Measurements from ENCODE around the gene FBXO30. TPM values are rescaled to one million over a fixed set of nuclear protein-coding genes. Genes with fewer than 3 reads are reported as not detected.

FBXO30 gene, protein sequence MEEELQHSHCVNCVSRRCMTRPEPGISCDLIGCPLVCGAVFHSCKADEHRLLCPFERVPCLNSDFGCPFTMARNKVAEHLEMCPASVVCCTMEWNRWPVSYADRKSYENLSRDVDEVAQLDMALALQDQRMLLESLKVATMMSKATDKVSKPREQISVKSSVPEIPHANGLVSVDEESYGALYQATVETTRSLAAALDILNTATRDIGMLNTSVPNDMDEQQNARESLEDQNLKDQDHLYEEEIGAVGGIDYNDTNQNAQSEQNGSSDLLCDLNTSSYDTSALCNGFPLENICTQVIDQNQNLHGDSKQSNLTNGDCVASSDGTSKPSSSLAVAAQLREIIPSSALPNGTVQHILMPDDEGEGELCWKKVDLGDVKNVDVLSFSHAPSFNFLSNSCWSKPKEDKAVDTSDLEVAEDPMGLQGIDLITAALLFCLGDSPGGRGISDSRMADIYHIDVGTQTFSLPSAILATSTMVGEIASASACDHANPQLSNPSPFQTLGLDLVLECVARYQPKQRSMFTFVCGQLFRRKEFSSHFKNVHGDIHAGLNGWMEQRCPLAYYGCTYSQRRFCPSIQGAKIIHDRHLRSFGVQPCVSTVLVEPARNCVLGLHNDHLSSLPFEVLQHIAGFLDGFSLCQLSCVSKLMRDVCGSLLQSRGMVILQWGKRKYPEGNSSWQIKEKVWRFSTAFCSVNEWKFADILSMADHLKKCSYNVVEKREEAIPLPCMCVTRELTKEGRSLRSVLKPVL
- 21.9 TPM for polyA plus RNA-seq (2013, experiment 1 of 4)
- 24.1 TPM for polyA plus RNA-seq (2013, experiment 2 of 4)
- polyA plus RNA-seq (2013, experiment 3 of 4): 17.7 TPM
- polyA plus RNA-seq (2013, experiment 4 of 4): 19.8 TPM

DNA sequence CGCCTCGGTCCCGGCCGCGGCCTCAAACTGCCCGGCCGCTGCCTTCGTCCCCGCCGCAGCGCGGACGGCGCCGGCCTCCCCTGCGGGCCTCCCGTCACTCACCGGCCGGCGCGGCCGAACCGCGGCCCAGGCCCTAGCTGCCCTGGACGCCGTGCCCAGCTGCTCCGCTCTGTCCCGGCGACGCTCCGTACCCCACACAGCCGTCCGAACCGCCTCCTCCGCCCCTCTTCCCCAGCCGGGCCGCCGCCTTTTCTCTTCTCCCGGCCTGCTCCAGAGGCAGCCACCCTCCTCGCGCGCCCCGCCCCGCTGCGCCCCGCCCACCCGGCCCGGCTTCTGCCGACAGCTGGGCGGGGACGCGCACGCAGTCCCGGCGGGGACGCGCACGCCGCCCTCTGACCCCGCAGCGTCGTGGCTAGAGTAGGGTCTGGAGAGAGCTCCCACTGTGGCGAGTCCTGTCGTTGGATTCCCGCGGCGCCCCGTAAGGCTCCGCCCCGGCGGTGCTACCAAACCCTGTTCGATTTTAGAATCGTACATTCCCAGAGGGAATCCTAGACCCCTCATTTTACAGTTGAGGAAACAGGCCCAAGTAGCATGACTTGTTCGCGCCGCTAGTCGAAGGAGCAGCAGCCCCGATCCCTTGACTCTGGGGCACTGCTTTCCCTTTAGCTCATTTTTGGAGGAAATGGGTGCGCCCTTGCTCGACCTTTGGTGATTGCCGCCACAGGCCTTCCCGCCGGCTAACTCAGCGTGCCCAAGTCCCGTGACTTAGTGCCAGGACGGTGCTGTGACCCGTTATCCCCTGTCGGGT lies at the start of gene FBXO30:
Gene FBXO30, minus strand, starts transcription at position 295 of the 808 bp plus-strand sequence. CDS start 8,390 bp downstream, outside the sequence.
- WGBS, 2 experiments: 0% methylated on average over 88 of the region's 88 CpGs
- H3K9me3 ChIP-seq (ENCODE audit: control insufficient read depth, low read length): no peaks in the 10 kb centered on the region
- peak within 1 kb of the TSS; percentile 95 for H3K27ac ChIP-seq (ENCODE audit: insufficient read depth, low read depth, low read length, poor library complexity, severe bottlenecking)
- no peaks in the 10 kb centered on the region for H3K36me3 ChIP-seq (ENCODE audit: control insufficient read depth, insufficient read depth, low read length)
- H3K4me3 ChIP-seq (ENCODE audit: insufficient read depth, low read depth, low read length): peak within 1 kb of the TSS; percentile 83
- H3K4me1 ChIP-seq (ENCODE audit: control insufficient read depth, insufficient read depth, low read length): peaks cover 3% of the 10 kb centered on the region
- no peaks in the 10 kb centered on the region for H3K27me3 ChIP-seq (ENCODE audit: control insufficient read depth, insufficient read depth, low read length, poor library complexity, severe bottlenecking)

- Histone ChIP-seq H3K27ac (ENCODE audit: insufficient read depth, low read depth, low read length, poor library complexity, severe bottlenecking) (no peak overlapping the region), H3K9me3 (ENCODE audit: control insufficient read depth, low read length) (no peaks in the 10 kb centered on the region), H3K27me3 (ENCODE audit: control insufficient read depth, insufficient read depth, low read length, poor library complexity, severe bottlenecking) (no peaks in the 10 kb centered on the region), H3K36me3 (ENCODE audit: control insufficient read depth, insufficient read depth, low read length) (no peaks in the 10 kb centered on the region), H3K4me3 (ENCODE audit: insufficient read depth, low read depth, low read length) (no peak overlapping the region), H3K4me1 (ENCODE audit: control insufficient read depth, insufficient read depth, low read length) (no peaks in the 10 kb centered on the region)
- 82 to 93% methylated on average over 1 of the region's 2 CpGs for WGBS, 2 experiments
Measured at GRCh38 chr6:145863988-145864616, 49.5 kb upstream of the FBXO30 start.

DNA sequence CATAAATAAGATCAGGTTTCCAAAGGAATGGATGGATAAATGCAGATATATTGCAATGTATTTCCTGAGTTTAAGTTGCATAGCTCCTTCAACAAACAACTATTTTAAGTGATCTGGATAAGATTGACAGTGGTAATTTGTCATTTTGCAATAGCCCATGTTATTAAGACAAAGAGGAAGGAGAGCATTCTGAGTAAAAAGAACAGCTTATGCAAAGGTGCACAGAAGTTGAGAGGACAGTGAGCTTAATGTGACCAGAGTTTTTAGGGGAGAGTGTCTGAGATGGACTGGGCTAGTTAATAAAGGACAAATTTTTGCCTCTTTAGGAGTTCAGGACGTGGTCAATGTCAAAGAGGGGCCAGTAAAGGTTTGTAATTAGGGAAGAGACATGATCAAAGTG lies 48.8 kb upstream of the FBXO30 start:
- Histone ChIP-seq H3K4me1 (ENCODE audit: control insufficient read depth, insufficient read depth, low read length) (no peaks in the 10 kb centered on the region), H3K4me3 (ENCODE audit: insufficient read depth, low read depth, low read length) (no peak overlapping the region), H3K9me3 (ENCODE audit: control insufficient read depth, low read length) (no peaks in the 10 kb centered on the region), H3K36me3 (ENCODE audit: control insufficient read depth, insufficient read depth, low read length) (no peaks in the 10 kb centered on the region), H3K27me3 (ENCODE audit: control insufficient read depth, insufficient read depth, low read length, poor library complexity, severe bottlenecking) (no peaks in the 10 kb centered on the region), H3K27ac (ENCODE audit: insufficient read depth, low read depth, low read length, poor library complexity, severe bottlenecking) (no peak overlapping the region)
- WGBS, 2 experiments: 73 to 77% methylated on average over 1 of the region's 1 CpG

GRCh38 chr6:145860562-145860961 lies 46.0 kb upstream of the FBXO30 start:
- 100% methylated on average over 1 of the region's 1 CpG; no CpG with 5 or more reads in 1 of the 2 experiments for WGBS, 2 experiments
- Histone ChIP-seq H3K27ac (ENCODE audit: insufficient read depth, low read depth, low read length, poor library complexity, severe bottlenecking) (no peak overlapping the region), H3K4me1 (ENCODE audit: control insufficient read depth, insufficient read depth, low read length) (no peaks in the 10 kb centered on the region), H3K36me3 (ENCODE audit: control insufficient read depth, insufficient read depth, low read length) (no peaks in the 10 kb centered on the region), H3K9me3 (ENCODE audit: control insufficient read depth, low read length) (no peaks in the 10 kb centered on the region), H3K27me3 (ENCODE audit: control insufficient read depth, insufficient read depth, low read length, poor library complexity, severe bottlenecking) (no peaks in the 10 kb centered on the region), H3K4me3 (ENCODE audit: insufficient read depth, low read depth, low read length) (no peak overlapping the region)

DNA sequence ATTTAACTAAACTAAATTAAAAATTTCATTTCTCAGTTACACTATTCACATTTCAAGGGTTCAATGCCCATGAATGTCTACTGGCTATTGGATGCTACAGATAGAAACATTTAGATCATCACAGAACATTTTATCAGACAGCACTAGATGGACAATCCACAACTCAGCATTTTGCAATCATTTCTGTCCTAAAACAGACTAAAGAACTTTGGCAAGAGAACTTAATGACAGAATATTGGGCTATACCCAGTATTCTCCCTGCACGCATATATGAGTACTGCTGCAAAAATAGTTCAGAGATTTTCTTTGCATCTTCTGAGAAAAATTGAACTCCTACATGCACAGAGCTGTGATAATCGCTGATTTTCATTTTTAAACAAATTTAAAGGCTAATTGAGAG lies 36.1 kb upstream of the FBXO30 start:
- Histone ChIP-seq H3K4me3 (ENCODE audit: insufficient read depth, low read depth, low read length) (no peak overlapping the region), H3K27me3 (ENCODE audit: control insufficient read depth, insufficient read depth, low read length, poor library complexity, severe bottlenecking) (no peaks in the 10 kb centered on the region), H3K27ac (ENCODE audit: insufficient read depth, low read depth, low read length, poor library complexity, severe bottlenecking) (no peak overlapping the region), H3K36me3 (ENCODE audit: control insufficient read depth, insufficient read depth, low read length) (no peaks in the 10 kb centered on the region), H3K4me1 (ENCODE audit: control insufficient read depth, insufficient read depth, low read length) (no peaks in the 10 kb centered on the region), H3K9me3 (ENCODE audit: control insufficient read depth, low read length) (no peaks in the 10 kb centered on the region)
- WGBS, 2 experiments: 90 to 100% methylated on average over 1 to 2 of the region's 2 CpGs

DNA sequence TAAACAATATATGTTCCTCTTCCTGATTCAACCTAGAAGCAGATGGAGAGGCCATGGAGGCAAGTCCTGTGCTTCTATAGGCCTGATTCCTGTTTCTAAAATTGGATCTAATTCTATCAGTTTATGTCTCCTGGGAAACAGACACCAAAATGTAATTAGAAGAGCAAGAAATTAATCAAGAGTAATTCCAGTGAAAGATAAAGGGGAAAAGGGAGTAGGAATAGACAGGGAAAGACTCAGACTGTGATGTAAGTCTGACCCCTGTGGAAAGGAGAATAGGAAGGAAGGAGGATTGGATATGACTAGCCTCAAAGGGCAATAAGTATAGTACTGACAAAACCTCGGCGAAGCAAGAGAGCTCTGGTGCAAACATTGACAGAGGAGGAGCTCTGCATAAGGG lies 33.9 kb upstream of the FBXO30 start:
- H3K27ac ChIP-seq (ENCODE audit: insufficient read depth, low read depth, low read length, poor library complexity, severe bottlenecking): no peak overlapping the region
- no peaks in the 10 kb centered on the region for H3K27me3 ChIP-seq (ENCODE audit: control insufficient read depth, insufficient read depth, low read length, poor library complexity, severe bottlenecking)
- H3K4me1 ChIP-seq (ENCODE audit: control insufficient read depth, insufficient read depth, low read length): no peaks in the 10 kb centered on the region
- 94 to 95% methylated on average over 2 of the region's 2 CpGs for WGBS, 2 experiments
- no peaks in the 10 kb centered on the region for H3K9me3 ChIP-seq (ENCODE audit: control insufficient read depth, low read length)
- no peaks in the 10 kb centered on the region for H3K36me3 ChIP-seq (ENCODE audit: control insufficient read depth, insufficient read depth, low read length)
- no peak overlapping the region for H3K4me3 ChIP-seq (ENCODE audit: insufficient read depth, low read depth, low read length)

DNA sequence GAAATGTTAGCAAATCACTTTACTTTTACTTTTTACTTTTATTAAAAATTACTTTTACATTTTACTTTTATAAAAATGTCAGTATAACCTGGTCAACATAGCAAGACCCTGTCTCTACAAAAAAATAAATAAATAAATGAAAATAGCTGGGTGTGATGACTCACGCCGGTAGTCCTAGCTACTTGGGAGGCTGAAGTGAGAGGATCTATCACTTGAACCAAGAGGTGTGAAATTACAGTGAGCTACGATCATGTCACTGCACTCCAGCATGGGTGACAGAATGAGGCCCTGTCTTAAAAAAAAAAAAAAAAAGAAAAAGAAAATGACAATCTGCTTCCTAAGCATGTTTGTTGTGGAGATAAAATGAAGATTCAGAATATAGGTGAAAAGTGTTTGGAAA lies 31.0 kb upstream of the FBXO30 start:
- Histone ChIP-seq H3K36me3 (ENCODE audit: control insufficient read depth, insufficient read depth, low read length) (no peaks in the 10 kb centered on the region), H3K4me3 (ENCODE audit: insufficient read depth, low read depth, low read length) (no peak overlapping the region), H3K27ac (ENCODE audit: insufficient read depth, low read depth, low read length, poor library complexity, severe bottlenecking) (no peak overlapping the region), H3K27me3 (ENCODE audit: control insufficient read depth, insufficient read depth, low read length, poor library complexity, severe bottlenecking) (no peaks in the 10 kb centered on the region), H3K9me3 (ENCODE audit: control insufficient read depth, low read length) (no peaks in the 10 kb centered on the region), H3K4me1 (ENCODE audit: control insufficient read depth, insufficient read depth, low read length) (no peaks in the 10 kb centered on the region)
- WGBS, 2 experiments: 89 to 92% methylated on average over 3 of the region's 3 CpGs

- 89 to 92% methylated on average over 3 to 4 of the region's 4 CpGs for WGBS, 2 experiments
- Histone ChIP-seq H3K36me3 (ENCODE audit: control insufficient read depth, insufficient read depth, low read length) (no peaks in the 10 kb centered on the region), H3K4me1 (ENCODE audit: control insufficient read depth, insufficient read depth, low read length) (no peaks in the 10 kb centered on the region), H3K27me3 (ENCODE audit: control insufficient read depth, insufficient read depth, low read length, poor library complexity, severe bottlenecking) (no peaks in the 10 kb centered on the region), H3K4me3 (ENCODE audit: insufficient read depth, low read depth, low read length) (no peak overlapping the region), H3K27ac (ENCODE audit: insufficient read depth, low read depth, low read length, poor library complexity, severe bottlenecking) (no peak overlapping the region), H3K9me3 (ENCODE audit: control insufficient read depth, low read length) (no peaks in the 10 kb centered on the region)
Measured at GRCh38 chr6:145844933-145845540, 30.4 kb upstream of the FBXO30 start.

DNA sequence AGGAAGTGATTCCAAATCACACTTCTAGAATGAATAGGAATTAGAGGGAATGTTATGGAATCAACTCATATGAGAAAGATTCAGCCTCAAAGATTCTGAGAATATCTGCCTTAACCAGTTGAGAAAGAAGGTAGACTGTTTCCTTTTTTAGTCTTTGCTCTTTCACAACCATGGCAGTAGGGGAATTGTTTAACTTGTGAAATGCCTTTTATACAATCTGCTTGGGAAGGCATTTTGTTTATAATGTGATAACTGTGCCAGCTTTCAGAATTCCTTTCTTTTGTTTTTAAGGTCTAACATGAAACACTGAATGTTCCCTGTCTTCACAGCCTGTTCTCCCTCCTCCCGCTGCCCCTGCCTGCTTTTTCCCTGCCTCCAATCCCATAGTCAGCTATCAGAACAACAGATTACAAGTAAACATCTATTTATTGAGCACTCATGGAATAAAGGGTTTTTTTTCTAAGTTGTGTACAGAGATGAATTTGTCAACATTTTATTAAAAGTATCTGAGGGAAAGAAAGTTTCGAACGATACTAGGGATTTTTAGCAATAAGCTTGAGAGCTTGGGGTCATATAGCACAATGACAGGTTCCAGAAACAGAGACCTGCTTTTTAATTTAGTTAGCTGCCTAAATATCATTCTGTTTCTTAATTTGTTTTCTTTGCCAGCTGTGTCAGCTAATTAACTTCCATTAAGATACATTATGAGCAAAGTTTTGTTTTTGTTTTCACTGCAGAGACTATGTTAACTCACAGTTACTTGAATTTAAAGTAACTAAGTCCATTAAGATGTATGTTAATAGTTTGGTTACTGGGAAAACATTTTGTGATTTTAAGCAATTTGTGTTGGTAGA lies 28.3 kb upstream of the FBXO30 start:
- WGBS, 2 experiments: 86 to 92% methylated on average over 3 of the region's 3 CpGs
- H3K27ac ChIP-seq (ENCODE audit: insufficient read depth, low read depth, low read length, poor library complexity, severe bottlenecking): no peak overlapping the region
- H3K4me3 ChIP-seq (ENCODE audit: insufficient read depth, low read depth, low read length): no peak overlapping the region
- no peaks in the 10 kb centered on the region for H3K36me3 ChIP-seq (ENCODE audit: control insufficient read depth, insufficient read depth, low read length)
- H3K4me1 ChIP-seq (ENCODE audit: control insufficient read depth, insufficient read depth, low read length): no peaks in the 10 kb centered on the region
- H3K27me3 ChIP-seq (ENCODE audit: control insufficient read depth, insufficient read depth, low read length, poor library complexity, severe bottlenecking): no peaks in the 10 kb centered on the region
- no peaks in the 10 kb centered on the region for H3K9me3 ChIP-seq (ENCODE audit: control insufficient read depth, low read length)

Measured in ectodermal cell (in vitro differentiated cells).